ENCODE data around the gene FGF22. TPM values are rescaled to one million over a fixed set of nuclear protein-coding genes. Genes with fewer than 3 reads are reported as not detected.

Gene FGF22
- total and polyA plus RNA-seq, 2 of the 13 experiments (the other 11 are each of a cell fraction or from before 2014, with no cell fraction given) = 0.24 TPM; not detected in 1

DNA sequence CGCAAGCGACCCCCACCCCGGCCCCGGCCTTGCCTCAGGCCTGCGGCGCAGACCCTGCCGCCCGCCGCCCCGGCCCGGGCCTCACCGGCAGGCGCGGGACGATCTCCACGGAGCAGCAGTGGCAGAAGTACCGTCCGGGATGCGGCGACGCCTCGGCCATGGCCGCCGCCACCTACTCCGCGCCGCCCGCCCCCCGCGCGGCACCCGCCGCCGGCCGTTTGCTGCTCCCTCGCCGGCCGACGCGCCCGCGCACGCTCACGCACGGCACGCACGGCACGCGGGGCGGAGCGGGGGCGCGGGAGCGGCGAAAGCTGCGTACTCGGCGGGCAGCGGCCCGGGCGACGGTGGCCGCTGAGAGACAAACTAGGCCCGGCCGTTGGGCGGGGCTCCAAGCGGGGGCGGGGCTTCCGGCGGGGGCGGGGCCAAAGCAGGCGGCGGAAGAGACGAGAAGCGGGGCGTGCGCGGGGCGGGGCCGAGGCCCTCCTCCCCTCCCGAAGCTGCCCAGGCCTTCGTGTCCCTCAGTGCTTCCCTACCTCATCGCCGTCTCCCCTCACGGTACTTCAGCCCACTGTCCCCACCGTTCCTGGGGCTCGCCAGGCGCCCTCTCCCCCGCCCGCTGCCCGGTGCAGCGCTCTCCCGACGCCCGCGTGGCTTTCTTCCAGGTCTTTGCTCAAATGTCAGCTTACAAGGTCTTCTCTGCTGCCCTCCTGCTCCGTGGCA lies 23.4 kb downstream of the FGF22 start, which contains the start of gene RNF126 (continued):
- TF ChIP-seq, protein P1, sequence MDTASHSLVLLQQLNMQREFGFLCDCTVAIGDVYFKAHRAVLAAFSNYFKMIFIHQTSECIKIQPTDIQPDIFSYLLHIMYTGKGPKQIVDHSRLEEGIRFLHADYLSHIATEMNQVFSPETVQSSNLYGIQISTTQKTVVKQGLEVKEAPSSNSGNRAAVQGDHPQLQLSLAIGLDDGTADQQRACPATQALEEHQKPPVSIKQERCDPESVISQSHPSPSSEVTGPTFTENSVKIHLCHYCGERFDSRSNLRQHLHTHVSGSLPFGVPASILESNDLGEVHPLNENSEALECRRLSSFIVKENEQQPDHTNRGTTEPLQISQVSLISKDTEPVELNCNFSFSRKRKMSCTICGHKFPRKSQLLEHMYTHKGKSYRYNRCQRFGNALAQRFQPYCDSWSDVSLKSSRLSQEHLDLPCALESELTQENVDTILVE (CRISPR knock-in tag; IDR thresholded peaks at IDR 0.05) = peak; percentile 56; the same call in 1 of the 2 replicates
- 0 out of 2 replicates have a peak, but pooled peaks have one; percentile 34 for TF ChIP-seq ZNF562 (CRISPR knock-in tag; IDR thresholded peaks at IDR 0.05; ENCODE audit: borderline replicate concordance)
- TF ChIP-seq SALL1 (CRISPR knock-in tag; IDR thresholded peaks at IDR 0.05) = peak; percentile 55
- no peak for TF ChIP-seq ZNF598 (CRISPR knock-in tag; IDR thresholded peaks at IDR 0.05; ENCODE audit: borderline replicate concordance)
- TF ChIP-seq CHCHD3 (CRISPR knock-in tag; IDR thresholded peaks at IDR 0.05) = 0 out of 2 replicates have a peak, but pooled peaks have one; percentile 10
- TF ChIP-seq SALL2 (CRISPR knock-in tag; IDR thresholded peaks at IDR 0.05) = peak; percentile 47; the same call in 1 of the 2 replicates
- peak; percentile 35; the same call in 1 of the 2 replicates for TF ChIP-seq SRY (CRISPR knock-in tag; IDR thresholded peaks at IDR 0.05)
- TF ChIP-seq EED (CRISPR knock-in tag; IDR thresholded peaks at IDR 0.05) = 0 out of 2 replicates have a peak, but pooled peaks have one; percentile 39
- TF ChIP-seq ZNF614 (CRISPR knock-in tag; IDR thresholded peaks at IDR 0.05; ENCODE audit: borderline replicate concordance) = peak; percentile 68; the same call in 1 of the 2 replicates
- TF ChIP-seq, protein P2, sequence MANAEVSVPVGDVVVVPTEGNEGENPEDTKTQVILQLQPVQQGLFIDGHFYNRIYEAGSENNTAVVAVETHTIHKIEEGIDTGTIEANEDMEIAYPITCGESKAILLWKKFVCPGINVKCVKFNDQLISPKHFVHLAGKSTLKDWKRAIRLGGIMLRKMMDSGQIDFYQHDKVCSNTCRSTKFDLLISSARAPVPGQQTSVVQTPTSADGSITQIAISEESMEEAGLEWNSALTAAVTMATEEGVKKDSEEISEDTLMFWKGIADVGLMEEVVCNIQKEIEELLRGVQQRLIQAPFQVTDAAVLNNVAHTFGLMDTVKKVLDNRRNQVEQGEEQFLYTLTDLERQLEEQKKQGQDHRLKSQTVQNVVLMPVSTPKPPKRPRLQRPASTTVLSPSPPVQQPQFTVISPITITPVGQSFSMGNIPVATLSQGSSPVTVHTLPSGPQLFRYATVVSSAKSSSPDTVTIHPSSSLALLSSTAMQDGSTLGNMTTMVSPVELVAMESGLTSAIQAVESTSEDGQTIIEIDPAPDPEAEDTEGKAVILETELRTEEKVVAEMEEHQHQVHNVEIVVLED (CRISPR knock-in tag; IDR thresholded peaks at IDR 0.05; ENCODE audit: borderline replicate concordance) = peak; percentile 95
- TF ChIP-seq THAP11 (CRISPR knock-in tag; IDR thresholded peaks at IDR 0.05) = peak; percentile 91
- no peak for TF ChIP-seq KDM4B (CRISPR knock-in tag; IDR thresholded peaks at IDR 0.05)
- TF ChIP-seq ERF (CRISPR knock-in tag; IDR thresholded peaks at IDR 0.05) = no peak; the same call in 1 of the 2 replicates
- 0 out of 2 replicates have a peak, but pooled peaks have one; percentile 31 for TF ChIP-seq ZMYM3 (CRISPR knock-in tag; IDR thresholded peaks at IDR 0.05)
- TF ChIP-seq, protein P3, sequence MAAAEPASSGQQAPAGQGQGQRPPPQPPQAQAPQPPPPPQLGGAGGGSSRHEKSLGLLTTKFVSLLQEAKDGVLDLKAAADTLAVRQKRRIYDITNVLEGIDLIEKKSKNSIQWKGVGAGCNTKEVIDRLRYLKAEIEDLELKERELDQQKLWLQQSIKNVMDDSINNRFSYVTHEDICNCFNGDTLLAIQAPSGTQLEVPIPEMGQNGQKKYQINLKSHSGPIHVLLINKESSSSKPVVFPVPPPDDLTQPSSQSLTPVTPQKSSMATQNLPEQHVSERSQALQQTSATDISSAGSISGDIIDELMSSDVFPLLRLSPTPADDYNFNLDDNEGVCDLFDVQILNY (CRISPR knock-in tag; conservative IDR thresholded peaks at IDR 0.05) = no peak; the same call in 1 of the 2 replicates
- TF ChIP-seq ZNF24 (IDR thresholded peaks at IDR 0.05) = no peak
- TF ChIP-seq TEAD3 (CRISPR knock-in tag; optimal IDR thresholded peaks at IDR 0.05; ENCODE audit: borderline replicate concordance) = peak; percentile 48
- peak; percentile 30; the same call in 1 of the 2 replicates for TF ChIP-seq ZNF460 (CRISPR knock-in tag; IDR thresholded peaks at IDR 0.05; ENCODE audit: borderline replicate concordance)
- TF ChIP-seq KDM3A (CRISPR knock-in tag; IDR thresholded peaks at IDR 0.05; ENCODE audit: low read depth) = 0 out of 2 replicates have a peak, but pooled peaks have one; percentile 26
- peak; percentile 88 for TF ChIP-seq SP4 (CRISPR knock-in tag; IDR thresholded peaks at IDR 0.05)
- TF ChIP-seq KDM2A (CRISPR knock-in tag; IDR thresholded peaks at IDR 0.05; ENCODE audit: borderline replicate concordance, low read depth) = peak; percentile 65; the same call in 1 of the 2 replicates
- TF ChIP-seq ZNF484 (CRISPR knock-in tag; IDR thresholded peaks at IDR 0.05; ENCODE audit: borderline replicate concordance, low read depth) = no peak
- TF ChIP-seq, protein P4, sequence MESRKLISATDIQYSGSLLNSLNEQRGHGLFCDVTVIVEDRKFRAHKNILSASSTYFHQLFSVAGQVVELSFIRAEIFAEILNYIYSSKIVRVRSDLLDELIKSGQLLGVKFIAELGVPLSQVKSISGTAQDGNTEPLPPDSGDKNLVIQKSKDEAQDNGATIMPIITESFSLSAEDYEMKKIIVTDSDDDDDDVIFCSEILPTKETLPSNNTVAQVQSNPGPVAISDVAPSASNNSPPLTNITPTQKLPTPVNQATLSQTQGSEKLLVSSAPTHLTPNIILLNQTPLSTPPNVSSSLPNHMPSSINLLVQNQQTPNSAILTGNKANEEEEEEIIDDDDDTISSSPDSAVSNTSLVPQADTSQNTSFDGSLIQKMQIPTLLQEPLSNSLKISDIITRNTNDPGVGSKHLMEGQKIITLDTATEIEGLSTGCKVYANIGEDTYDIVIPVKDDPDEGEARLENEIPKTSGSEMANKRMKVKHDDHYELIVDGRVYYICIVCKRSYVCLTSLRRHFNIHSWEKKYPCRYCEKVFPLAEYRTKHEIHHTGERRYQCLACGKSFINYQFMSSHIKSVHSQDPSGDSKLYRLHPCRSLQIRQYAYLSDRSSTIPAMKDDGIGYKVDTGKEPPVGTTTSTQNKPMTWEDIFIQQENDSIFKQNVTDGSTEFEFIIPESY (CRISPR knock-in tag; IDR thresholded peaks at IDR 0.05) = peak; percentile 70; the same call in 1 of the 2 replicates
- peak; percentile 84 for TF ChIP-seq GABPB1 (CRISPR knock-in tag; IDR thresholded peaks at IDR 0.05)
- no peak for TF ChIP-seq FOXP1 (IDR thresholded peaks at IDR 0.05)
- TF ChIP-seq FOXP1 (CRISPR knock-in tag; IDR thresholded peaks at IDR 0.05) = no peak
